IPS-11a (cell line): ENCODE measurements around the gene CHMP4A.
"Not testable (repeated sequence)": the region's sequence is repeated elsewhere in the genome, so short reads cannot be mapped to it uniquely, and the experiment has no call there.

Experiments
- H3K4me3 ChIP-seq: one replicate; pipeline ENCODE4 v1.5.1; 2013; ENCODE audit warnings: low read depth, low read length, control low read depth

CHMP4A gene

DNA sequence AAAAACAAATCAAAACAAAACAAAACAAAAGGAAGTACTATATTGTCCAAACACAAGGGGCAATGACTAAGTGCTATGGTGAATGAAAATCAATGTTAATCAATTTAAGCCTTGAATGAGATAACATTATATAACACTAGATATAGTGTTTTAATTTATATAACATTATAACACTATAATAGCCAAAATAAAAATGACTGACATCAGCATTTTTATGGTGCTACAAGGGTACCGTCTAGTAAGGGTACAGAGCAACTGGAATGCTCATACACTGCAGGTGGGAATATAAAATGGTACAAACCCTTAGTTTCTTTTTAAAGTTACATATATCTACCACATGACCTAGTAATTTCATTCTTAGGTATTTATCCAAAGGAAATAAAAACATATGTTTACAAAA, 13.2 kb upstream of the CHMP4A start:
- H3K4me3 ChIP-seq: no peak overlapping the region

DNA sequence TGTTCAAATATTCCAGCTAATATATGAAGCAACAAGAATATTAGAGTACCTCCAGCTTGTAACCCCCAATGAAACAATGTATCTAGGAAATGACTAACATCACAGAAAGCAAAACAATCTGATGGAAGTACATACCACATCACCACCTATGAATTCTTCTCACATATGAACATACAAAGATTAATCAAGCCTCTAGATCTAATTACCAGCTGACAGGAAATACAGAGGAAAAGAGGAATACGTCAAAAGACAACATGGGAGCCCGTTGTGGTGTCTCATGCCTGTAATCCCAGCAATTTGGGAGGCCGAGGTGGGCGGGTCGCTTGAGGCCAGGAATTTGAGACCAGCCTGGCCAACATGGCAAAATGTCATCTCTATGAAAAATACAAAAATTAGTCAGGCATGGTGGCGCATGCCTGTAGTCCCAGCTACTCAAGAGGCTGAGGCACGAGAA, 11.4 kb upstream of the CHMP4A start:
- no peak overlapping the region for H3K4me3 ChIP-seq

DNA sequence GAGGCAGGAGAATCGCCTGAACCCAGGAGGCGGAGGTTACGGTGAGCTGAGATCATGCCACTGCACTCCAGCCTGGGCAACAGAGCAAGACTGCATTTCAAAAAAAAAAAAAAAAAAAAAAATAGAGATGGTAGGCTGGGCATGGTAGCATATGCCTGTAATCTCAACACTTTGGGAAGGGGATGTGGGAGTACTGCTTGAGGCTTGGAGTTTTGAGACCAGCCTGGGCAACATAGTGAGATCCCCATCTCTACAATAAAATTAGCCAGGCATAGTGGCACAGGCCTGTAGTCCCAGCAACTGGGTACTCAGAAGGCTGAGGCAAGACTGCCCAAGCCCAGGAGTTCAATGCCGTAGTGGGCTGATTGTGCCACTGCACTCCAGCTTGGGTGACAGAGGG, 9.7 kb upstream of the CHMP4A start:
- not testable (repeated sequence) for H3K4me3 ChIP-seq

DNA sequence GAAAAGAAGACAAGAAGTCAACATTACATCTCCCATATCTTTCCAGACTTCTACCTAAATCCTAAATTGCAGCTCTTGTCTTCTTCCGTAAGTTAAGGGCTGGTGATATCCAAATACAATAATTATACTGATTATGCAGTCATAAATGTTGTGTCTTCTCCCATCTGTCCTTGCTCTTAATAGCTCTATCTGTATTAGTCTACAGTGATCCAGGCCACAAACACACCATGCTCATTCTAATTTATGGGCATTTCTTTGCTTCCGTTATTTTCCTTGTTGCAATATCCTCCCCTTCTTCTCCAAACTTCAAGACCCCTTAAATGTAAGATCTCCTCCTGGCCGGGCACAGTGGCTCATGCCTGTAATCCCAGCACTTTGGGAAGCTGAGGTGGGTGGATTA, 6.2 kb upstream of the CHMP4A start:
- H3K4me3 ChIP-seq: no peak overlapping the region

DNA sequence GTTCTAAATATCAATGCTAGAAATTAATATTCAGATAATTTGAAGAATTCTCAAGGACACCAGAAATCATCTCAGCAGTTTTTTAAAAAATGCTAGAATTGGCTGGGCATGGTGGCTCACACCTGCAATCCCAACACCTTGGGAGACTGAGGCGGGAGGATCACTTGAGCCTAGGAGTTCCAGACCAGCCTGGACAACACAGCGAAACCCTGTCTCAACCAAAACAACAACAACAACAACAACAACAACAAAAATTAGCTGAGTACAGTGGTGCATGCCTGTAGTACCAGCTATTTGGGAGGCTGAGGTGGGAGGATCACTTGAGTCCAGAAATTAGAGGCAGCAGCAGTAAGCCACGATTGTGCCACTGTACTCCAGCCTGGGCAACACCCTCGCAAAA, 5.8 kb upstream of the CHMP4A start:
- no peak overlapping the region for H3K4me3 ChIP-seq

DNA sequence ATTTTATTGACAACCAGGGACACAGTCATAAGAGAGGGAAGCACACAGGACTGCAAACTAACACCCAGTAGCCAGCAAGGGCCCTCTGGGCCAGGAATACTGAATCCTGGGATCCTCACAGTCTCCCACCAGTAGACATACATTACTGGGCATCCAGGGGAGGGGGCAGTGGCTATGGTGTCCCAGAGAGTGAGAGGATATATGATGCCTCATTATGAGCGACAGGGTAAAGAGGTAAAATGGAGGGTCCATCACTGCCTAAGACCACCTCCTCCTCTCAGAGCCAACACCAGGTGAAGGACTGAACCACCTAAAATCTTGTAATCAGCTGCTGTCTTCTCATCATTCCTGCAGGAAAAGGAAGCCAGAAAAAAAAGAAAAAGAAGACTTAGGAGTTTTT, 3.6 kb upstream of the CHMP4A start:
- not testable (repeated sequence) for H3K4me3 ChIP-seq

DNA sequence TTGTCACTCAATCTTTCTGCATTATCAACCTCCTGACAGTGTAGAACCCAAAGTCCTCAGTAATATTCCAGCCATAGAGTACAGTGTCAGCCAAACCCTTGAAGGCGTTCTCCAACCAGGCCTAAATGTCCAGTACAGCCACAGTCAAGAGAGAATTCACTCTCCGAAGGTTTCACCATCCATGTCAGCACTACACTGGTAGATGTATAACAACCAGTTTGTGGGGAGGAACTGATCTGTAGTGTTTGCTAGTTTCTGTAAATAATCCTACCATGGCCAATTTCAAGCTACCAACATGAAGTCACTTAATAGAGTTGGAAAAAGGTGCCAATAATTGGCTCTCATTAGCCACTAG, 3.0 kb upstream of the CHMP4A start:
- no peak overlapping the region for H3K4me3 ChIP-seq

DNA sequence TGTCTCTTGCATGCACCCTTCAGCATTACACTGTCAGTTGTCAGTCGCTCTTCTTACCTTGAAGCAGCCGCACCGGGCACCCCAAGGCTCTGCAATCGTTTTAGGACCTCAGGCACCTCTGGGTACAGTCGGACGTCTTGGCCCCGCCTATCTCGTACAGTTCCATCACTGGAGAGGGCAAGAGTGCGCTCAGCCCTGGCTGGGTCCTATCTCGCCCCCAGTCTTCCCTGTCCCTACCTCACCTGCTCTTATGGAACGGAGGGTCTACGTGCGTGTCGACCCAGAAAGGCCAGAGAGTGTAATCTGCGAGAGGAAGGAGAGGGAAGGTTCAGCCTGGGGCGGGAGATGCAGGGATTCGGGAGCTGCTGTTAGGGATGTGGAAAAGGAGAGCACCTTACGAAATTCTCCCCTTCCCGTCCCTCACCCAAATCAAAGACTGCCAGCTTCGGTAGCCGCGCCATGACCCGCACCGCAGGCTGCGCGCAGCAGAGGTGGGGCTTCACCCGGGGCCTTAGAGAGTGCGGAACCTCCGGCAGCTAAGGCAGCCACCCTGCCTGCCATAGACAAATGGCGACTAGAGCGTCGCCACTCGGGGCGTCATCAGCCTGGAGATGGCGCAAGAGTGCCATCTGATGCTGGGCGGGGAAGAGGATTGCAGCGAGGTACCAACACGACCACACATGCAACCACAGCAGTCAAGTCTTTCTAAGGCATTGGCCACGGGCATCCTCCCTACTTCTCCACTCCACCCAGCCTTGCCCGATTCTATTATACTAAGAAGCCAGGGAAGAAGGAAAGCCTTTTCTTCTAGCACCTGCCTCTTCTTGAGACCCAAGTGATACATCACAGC, 2.4 kb upstream of the CHMP4A start, which contains the start of gene MDP1:
Gene MDP1 (minus strand): TSS at position 572 of the 850 bp plus-strand sequence. CDS start 111 bp downstream, at position 461.
- peak within 1 kb of the TSS; percentile 76 for H3K4me3 ChIP-seq

DNA sequence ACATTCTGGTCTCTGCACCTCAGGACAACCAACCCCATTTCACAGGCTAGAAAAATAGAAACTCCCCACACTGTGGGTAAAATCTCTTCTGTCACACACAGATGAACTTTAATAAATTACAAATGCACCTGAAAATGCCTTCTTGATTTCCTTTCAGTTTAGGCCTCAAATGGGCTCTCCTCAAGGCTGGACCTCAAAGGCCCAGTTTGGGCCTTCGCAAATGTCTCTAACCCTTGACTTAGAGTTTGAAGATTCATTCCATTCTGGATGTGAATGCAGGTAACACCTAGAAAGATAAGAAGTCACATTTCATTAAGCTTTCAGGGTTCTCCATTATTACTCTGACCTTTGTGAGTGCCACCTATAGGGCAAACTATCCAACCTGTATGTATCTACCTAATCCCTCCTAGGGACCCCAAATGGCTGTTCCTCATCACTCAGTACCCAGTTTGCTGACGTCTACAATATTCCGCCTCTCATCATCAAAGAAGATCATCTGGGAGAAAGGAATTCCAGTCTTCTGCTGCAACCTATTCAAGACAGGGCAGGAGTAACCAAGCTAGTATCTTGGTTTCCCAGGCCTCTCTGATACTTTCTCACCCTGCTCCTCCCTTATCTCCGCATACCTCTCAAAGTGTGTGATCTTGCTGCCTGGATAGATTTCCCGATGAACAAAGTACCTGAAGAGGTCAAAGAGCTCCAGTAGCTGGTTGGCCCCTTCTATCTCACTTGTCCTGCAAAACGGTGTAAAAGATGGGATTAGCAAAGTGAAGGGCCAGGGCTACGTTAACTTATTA, 776 bp upstream of the CHMP4A start:
- peak overlapping the region; percentile 89 for H3K4me3 ChIP-seq

DNA sequence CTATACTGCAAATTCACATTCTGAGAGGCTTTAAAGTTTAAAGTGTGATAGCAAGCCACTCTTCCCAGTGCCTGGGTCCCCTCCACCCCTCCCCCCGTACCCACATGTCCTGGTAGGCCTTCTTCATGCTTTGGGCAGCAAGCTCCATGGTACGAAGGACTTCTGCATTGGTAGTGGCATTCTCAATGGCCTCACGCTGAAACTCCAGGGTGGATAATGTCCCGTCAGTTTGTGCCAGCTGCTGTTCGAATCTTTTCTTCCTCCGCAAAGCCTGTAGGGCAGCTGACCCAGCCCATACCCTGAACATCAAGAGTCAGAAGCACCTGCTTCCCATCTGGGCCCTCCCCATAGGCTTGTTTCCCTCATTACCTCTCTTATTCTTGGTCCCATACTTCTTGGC, 2.0 kb downstream of the CHMP4A start:
- no peak overlapping the region for H3K4me3 ChIP-seq

DNA sequence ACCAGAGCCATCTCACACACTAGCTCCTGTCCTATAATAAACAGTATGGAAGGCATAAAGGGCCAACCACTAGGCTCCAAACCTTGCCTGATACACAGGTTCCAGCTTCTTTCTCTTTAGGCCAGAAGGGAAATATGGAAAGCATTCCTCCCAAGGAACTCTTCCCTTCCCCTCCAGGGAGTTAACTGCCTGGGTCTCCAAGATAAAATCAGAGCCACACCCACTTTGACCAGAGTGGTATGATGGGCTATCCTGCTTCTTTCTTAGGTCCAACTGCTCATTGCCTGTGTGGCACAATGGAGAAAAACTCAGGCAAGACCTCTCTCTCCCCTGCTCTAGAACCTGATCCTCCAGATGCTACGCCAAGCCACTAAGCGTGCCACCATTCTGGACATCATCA, 5.7 kb downstream of the CHMP4A start:
- no peak overlapping the region for H3K4me3 ChIP-seq

DNA sequence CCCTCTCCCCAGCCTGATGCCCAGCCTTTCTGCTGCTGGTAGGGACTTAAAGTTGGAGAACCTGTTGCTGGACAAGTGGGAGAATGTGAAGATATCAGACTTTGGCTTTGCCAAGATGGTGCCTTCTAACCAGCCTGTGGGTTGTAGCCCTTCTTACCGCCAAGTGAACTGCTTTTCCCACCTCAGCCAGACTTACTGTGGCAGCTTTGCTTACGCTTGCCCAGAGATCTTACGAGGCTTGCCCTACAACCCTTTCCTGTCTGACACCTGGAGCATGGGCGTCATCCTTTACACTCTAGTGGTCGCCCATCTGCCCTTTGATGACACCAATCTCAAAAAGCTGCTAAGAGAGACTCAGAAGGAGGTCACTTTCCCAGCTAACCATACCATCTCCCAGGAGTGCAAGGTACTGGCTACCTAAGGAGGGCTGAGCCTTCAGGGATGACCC, 6.2 kb downstream of the CHMP4A start:
- H3K4me3 ChIP-seq: no peak overlapping the region

DNA sequence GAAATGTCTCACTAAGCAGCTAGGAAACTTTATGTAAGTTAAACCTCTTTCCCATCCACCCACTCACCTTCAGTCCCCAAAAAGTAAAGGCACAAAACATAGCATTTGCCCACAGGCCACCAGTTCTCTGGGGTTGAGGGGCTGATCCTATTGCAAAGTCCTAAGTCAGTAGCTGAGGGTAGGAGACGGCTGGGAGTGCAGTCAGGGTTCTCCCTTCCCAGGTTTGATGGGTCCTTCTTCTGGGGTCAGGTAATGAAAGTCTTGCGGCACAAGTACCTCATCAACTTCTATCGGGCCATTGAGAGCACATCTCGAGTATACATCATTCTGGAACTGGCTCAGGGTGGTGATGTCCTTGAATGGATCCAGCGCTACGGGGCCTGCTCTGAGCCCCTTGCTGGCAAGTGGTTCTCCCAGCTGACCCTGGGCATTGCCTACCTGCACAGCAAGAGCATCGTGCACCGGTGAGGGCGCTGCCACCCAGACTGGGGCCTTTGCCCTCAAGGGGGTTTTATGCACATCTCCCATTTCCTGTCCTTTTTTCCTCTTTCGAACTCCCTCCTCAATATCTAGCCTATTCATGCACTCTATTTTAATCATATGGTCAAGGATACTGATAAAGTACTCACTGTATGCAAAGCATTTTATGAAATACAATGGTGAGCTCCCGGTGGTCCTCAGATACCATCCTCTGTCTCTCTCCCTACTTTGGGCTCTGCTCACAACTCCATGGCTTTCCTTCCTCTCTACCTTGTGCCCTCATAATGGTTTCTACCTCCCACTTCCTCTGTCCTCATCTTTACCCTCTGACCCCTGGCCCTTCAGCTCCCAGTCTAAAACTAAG, 6.8 kb downstream of the CHMP4A start:
- H3K4me3 ChIP-seq: no peak overlapping the region

DNA sequence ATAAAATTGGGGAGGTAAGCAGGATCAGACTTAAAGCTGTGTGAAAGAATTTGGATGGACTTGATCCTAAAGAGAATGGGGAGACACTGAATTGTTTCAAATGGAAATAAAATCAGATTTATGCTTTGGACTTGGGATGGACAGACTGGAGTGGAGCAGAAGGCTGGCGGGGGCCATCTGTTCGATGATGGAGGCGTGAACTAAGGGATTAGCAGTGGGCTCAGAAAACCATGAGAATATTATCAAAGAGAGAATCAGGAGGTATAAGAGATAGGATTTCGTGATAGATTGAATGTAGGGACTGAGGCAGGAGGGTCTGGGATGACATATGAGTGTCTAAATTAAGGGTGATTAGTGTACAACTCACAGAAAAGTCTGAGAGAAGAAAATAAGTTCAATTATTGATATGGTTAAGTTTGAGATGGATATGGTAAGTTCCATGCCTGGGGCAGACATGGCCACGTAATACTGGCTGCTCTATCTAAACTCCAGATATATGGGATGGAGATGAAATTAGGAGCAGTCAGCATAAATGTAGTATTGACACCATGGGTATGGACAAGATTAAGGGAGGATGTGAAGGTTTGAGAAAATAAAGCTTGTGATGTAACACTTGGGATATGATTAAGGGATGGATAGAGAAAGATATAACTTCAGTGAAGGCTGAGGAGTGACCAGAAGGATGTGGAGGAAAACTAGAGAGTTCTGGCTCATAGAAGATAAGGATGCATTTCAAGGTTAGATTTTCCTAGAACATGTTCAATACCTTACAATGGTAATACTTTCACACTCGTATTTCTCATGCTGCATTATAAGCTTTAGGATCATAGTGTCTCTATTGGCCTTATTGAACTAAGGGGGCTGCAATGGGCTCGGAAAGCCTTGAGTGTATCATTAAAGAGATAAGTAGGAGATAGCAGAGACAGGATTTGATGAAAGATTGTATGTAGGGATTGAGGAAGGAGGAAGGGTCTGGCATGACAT, 8.8 kb downstream of the CHMP4A start:
- H3K4me3 ChIP-seq: no peak overlapping the region

DNA sequence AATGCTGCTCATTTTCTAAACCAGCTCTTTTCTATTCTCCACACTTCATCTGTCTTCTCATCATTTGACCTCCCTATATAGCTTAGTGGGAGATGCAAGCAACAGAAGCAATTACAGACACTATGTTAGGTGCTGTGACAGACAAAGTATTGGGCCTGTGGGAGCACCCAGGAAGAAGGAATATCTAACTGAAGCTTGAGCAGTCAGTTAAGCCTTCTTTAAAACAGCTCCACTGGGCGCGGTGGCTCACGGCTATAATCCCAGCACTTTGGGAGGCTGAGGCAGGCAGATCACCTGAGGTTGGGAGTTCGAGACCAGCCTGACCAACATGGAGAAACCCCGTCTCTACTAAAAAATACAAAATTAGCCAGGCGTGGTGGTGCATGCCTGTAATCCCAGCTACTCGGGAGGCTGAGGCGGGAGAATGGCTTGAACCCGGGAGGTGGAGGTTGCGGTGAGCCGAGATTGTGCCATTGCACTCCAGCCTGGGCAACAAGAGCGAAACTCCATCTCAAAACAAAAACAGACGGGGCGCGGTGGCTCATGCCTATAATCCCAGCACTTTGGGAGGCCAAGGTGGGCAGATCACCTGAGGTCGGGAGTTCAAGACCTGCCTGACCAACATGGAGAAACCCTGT, 9.9 kb downstream of the CHMP4A start:
- H3K4me3 ChIP-seq: not testable (repeated sequence)

DNA sequence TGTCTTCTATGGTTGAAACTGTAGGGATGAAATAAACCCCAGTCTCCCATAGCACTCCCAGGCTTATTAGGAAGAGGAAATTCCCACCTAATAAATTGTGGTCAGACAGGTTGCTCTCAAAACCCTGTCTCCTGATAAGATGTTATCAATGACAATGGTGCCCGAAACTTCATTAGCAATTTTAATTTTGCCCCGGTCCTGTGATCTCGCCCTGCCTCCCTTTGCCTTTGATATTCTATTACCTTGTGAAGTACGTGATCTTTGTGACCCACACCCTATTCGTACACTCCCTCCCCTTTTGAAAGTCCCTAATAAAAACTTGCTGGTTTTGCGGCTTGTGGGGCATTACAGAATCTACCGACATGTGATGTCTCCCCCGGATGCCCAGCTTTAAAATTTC, 10.8 kb downstream of the CHMP4A start:
- H3K4me3 ChIP-seq: not testable (repeated sequence)

DNA sequence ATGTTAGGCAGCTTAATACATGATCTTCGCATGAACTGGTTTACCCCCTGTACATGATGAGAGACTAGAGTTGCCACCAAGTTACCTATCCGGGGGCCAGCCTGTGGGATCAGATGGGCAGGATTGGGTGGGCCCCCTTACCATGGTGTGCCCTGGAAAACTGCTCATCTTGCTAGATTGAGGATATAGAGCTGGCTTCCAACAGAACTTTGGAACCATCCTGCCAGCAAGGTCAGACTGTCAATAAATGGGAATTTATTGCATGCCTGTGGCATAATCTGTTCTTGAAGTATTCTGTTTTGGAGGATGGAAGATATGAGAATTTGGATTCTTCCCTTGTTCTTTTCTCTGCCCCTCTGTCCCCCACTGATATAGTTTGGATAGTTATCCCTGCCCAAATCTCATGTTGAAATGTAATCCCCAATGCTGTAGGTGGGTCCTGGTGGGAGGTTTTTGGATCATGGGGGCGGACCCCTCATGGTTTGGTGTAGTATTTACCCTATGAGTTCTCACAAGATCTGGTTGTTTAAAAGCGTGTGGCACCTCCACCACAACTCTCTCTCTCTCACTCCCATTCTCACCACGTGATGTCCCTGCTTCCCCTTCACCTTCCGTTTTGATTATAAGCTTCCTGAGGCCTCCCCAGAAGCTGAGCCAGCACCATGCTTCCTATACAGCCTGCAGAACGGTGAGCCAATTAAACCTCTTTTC, 14.3 kb downstream of the CHMP4A start:
- H3K4me3 ChIP-seq: no peak overlapping the region

DNA sequence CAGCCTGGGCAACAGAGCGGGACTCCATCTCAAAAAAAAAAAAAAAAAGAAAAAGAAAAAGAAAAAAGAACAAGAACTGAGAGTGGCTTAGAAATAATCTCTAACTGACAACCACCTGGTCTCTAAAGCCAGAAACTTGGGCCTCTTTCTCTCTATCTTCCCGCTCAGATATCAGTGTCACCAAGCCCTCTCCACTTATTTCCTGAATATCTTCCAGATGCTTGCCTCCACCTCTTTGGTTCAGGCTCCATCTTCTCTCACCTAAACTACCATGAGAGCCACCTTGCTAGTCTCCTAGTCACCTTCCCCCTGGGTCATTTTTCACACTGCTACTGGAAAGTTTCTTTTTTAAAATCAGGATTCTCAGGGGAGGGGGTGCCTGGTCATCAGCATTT, 16.2 kb downstream of the CHMP4A start:
- H3K4me3 ChIP-seq: no peak overlapping the region
